Calu3 (cell line): Measurements from ENCODE around the gene TLX1. TPM values are rescaled to one million over a fixed set of nuclear protein-coding genes. Genes with fewer than 3 reads are reported as not detected.

Experiments used
- BruUV-seq: library from RNA; stranded (reverse); fragments of 400-500 nt; replicated peaks from 2 replicates; lab custom pipeline; 2021; lab: Mats Ljungman, UMichigan
- CTCF ChIA-PET: fragments of 300-600 bp; sonication (Branson Sonifier 250); formaldehyde crosslinking; loops from one replicate; lab custom pipeline; 2022; ENCODE audit warnings: antibody characterized with exemption; lab: Charles Lee
- DNase-seq: peaks from one replicate; pipeline ENCODE4 v3.0.0; 2022
- H3K27ac Mint-ChIP-seq: one replicate; pipeline ENCODE4 v1.8.0; 2022; ENCODE audit warnings: mixed read lengths; ENCODE audit not compliant: unreplicated experiment
- H3K27me3 Mint-ChIP-seq: one replicate; pipeline ENCODE4 v1.8.0; 2022; ENCODE audit warnings: mixed read lengths; ENCODE audit not compliant: unreplicated experiment
- H3K36me3 Mint-ChIP-seq: one replicate; pipeline ENCODE4 v1.8.0; 2022; ENCODE audit warnings: mild to moderate bottlenecking, moderate library complexity, mixed read lengths; ENCODE audit not compliant: insufficient read depth, unreplicated experiment
- H3K4me1 Mint-ChIP-seq: one replicate; pipeline ENCODE4 v1.8.0; 2022; ENCODE audit warnings: mild to moderate bottlenecking, low read depth, mixed read lengths; ENCODE audit not compliant: unreplicated experiment
- H3K4me3 Mint-ChIP-seq: one replicate; pipeline ENCODE4 v1.8.0; 2022; ENCODE audit warnings: mild to moderate bottlenecking, low read depth, moderate library complexity, mixed read lengths; ENCODE audit not compliant: unreplicated experiment
- H3K9me3 Mint-ChIP-seq: one replicate; pipeline ENCODE4 v1.8.0; 2022; ENCODE audit warnings: low read depth, mixed read lengths; ENCODE audit not compliant: unreplicated experiment
- intact Hi-C: fragments of 100-400 bp; cut with micrococcal nuclease; formaldehyde crosslinking; loops from one replicate; pipeline ENCODE4 v1.10.0; 2022; ENCODE audit not compliant: unreplicated experiment
- total RNA-seq: library from RNA; stranded (reverse); gene quantifications from 2 replicates; pipeline ENCODE4 v1.2.3, GENCODE V29; 2022
- TF ChIP-seq, protein P1 (sequence below): fragments of 200-600 bp; IDR thresholded peaks from one replicate; pipeline ENCODE4 v1.8.0; 2022; ENCODE audit warnings: antibody characterized with exemption; ENCODE audit not compliant: unreplicated experiment

Gene TLX1
- total RNA-seq, 1 experiment from 2014 or later, result not detected

DNA sequence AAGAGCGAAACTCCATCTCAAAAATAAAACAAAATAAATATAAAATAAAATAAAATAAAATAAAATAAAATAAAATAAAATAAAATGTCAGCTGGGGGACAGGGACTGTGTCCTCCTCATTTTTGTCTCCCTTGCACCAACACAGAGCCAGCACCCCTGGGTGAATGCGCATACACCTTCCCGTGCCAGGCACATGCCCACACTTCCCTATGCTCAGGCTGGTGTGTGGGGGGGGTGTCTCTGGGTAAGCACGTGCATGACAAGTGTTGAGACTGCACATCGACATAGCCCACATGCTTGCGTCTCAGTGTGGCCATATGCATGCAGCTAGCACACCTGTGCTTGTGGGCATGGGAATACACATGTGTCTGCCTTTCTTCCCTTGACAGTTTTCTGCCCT, 24.7 kb upstream of the TLX1 start:
- H3K4me3 Mint-ChIP-seq, result no peak overlapping the region
- H3K36me3 Mint-ChIP-seq, result peaks cover 4% of the 10 kb centered on the region
- DNase-seq, result no peak
- no peaks in the 10 kb centered on the region for H3K9me3 Mint-ChIP-seq
- H3K27me3 Mint-ChIP-seq, result peaks cover 40% of the 10 kb centered on the region
- H3K27ac Mint-ChIP-seq, result no peak overlapping the region
- H3K4me1 Mint-ChIP-seq, result no peaks in the 10 kb centered on the region
- CTCF ChIA-PET, result interaction anchor here (1.3 kb wide), 1 partner anchor 11 kb away, joined by 3 read pairs; no protein-coding TSS in a partner anchor
- intact Hi-C loops, result no loop called here
- BruUV-seq, result no TSS peak
- TF ChIP-seq, protein P1, sequence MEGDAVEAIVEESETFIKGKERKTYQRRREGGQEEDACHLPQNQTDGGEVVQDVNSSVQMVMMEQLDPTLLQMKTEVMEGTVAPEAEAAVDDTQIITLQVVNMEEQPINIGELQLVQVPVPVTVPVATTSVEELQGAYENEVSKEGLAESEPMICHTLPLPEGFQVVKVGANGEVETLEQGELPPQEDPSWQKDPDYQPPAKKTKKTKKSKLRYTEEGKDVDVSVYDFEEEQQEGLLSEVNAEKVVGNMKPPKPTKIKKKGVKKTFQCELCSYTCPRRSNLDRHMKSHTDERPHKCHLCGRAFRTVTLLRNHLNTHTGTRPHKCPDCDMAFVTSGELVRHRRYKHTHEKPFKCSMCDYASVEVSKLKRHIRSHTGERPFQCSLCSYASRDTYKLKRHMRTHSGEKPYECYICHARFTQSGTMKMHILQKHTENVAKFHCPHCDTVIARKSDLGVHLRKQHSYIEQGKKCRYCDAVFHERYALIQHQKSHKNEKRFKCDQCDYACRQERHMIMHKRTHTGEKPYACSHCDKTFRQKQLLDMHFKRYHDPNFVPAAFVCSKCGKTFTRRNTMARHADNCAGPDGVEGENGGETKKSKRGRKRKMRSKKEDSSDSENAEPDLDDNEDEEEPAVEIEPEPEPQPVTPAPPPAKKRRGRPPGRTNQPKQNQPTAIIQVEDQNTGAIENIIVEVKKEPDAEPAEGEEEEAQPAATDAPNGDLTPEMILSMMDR, result no peak

DNA sequence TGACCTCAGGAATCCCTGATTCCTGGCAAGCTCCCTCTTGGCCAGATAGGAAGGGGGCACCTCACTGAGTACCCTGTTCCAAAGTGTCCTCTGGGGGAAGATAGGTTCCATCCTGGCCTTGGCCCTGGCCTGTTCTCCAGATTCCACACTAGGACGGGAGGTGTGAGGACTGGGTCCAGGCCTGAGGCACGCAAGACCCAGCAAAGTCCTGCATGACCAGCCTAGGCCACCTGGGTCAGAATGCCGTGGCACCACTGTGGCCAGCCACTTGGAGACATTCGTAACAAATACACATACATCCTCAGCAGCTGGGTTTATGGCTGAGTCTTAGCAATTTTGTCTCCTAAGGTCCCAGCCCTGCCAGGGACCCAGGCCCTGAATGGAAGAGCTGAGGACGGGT, 23.3 kb upstream of the TLX1 start:
- no peaks in the 10 kb centered on the region for H3K9me3 Mint-ChIP-seq
- TF ChIP-seq, protein P1, result no peak
- no peaks in the 10 kb centered on the region for H3K4me1 Mint-ChIP-seq
- peaks cover 33% of the 10 kb centered on the region for H3K27me3 Mint-ChIP-seq
- intact Hi-C loops, result no loop called here
- no peak overlapping the region for H3K4me3 Mint-ChIP-seq
- no TSS peak for BruUV-seq
- peaks cover 4% of the 10 kb centered on the region for H3K36me3 Mint-ChIP-seq
- CTCF ChIA-PET, result interaction anchor here (0.5 to 1.3 kb wide), 3 partner anchors 13 to 1669 kb away, joined by 3 read pairs; no protein-coding TSS in a partner anchor
- no peak overlapping the region for H3K27ac Mint-ChIP-seq
- DNase-seq, result no peak

DNA sequence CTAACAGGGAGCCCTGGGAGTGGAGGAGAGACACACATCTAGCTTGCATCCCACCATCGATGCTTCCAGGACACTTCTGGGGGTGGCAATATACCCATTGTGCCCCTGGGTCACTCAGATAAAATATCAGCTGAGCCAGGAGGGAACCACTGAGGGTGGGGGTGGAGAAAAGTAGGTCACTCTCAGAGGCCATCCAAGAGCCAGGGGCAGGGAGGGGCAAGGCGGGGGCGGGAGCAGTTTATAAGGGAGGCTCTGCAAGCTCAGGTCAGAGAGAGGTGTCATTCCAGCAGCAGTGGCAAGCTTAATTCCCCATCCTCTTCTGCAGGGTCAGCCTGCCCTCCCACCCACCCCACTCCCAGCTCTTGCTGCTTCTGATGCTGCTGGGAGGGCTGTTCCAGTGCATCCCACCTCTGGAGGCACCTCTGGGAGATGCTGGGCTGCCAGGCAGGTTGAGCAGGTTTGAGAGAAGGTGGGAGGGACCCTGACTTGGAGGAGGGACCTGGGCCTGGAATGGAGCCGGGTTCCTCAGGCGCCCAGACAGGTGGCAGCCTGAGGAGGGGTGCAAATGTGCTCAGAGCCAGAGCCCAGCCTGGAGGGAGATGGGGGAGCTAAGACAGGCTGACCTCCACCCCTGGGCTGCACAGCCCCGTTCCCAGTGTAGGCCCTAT, 20.1 kb upstream of the TLX1 start:
- no peaks in the 10 kb centered on the region for H3K4me1 Mint-ChIP-seq
- no TSS peak for BruUV-seq
- CTCF ChIA-PET, result no interaction called here
- H3K36me3 Mint-ChIP-seq, result peaks cover 4% of the 10 kb centered on the region
- peaks cover 47% of the 10 kb centered on the region for H3K27me3 Mint-ChIP-seq
- TF ChIP-seq, protein P1, result no peak
- no peak overlapping the region for H3K4me3 Mint-ChIP-seq
- no peak overlapping the region for H3K27ac Mint-ChIP-seq
- H3K9me3 Mint-ChIP-seq, result no peaks in the 10 kb centered on the region
- DNase-seq, result peak; percentile 58
- intact Hi-C loops, result no loop called here

DNA sequence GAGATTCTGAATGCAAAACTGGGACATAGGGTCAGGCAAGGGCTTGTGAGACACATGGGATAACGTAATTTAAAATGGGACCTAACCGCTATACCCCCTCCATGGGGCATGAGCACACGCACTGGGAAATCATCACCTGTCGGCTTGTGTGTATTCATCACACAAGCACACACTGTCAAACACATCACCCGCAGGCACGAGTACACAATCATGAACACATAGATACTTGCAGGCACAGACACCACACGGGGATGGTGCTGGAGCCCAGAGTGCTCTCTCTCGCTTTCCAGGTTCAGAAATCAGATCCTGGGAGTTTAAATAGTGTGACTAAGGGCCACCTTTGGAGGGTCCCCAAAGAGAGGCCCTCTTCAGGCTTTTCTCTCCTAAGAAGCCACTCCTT, 19.6 kb upstream of the TLX1 start:
- Mint-ChIP-seq H3K9me3 (no peaks in the 10 kb centered on the region), H3K27me3 (peaks cover 43% of the 10 kb centered on the region), H3K4me3 (no peak overlapping the region), H3K36me3 (peaks cover 4% of the 10 kb centered on the region), H3K27ac (no peak overlapping the region), H3K4me1 (no peaks in the 10 kb centered on the region)
- intact Hi-C loops, result no loop called here
- TF ChIP-seq, protein P1, result no peak
- BruUV-seq, result no TSS peak
- CTCF ChIA-PET, result no interaction called here
- DNase-seq, result no peak
